ENCODE results near the gene SNX33. TPM values are rescaled to one million over a fixed set of nuclear protein-coding genes. Genes with fewer than 3 reads are reported as not detected.

SNX33 gene
- total RNA-seq, 1 experiment from 2014 or later: 8.3 TPM

- intact Hi-C loops (cut with micrococcal nuclease): no loop called here
- peak overlapping the region; percentile 98 for H3K4me2 ChIP-seq (ENCODE audit: low read length)
- no peak overlapping the region for H2AFZ ChIP-seq (ENCODE audit: low read depth, low read length, poor library complexity, severe bottlenecking)
- no peak for TF ChIP-seq TCF7L2 (IDR thresholded peaks at IDR 0.05; ENCODE audit: borderline replicate concordance, extremely low read depth, insufficient read depth, insufficient read length)
- no peak for TF ChIP-seq SIN3A (IDR thresholded peaks at IDR 0.05; ENCODE audit: low read depth)
- no peak for TF ChIP-seq ZNF274 (IDR thresholded peaks at IDR 0.05; ENCODE audit: low read depth, low read length)
- TF ChIP-seq FOSL1 (IDR thresholded peaks at IDR 0.05; ENCODE audit: low read depth): no peak
- no peak for TF ChIP-seq ZBTB33 (IDR thresholded peaks at IDR 0.05; ENCODE audit: extremely low read depth, insufficient replicate concordance, low read length)
- no peak for TF ChIP-seq EGR1 (IDR thresholded peaks at IDR 0.05; ENCODE audit: low read depth)
- TF ChIP-seq YY1 (IDR thresholded peaks at IDR 0.05; ENCODE audit: extremely low read depth, insufficient replicate concordance, low read depth, low read length): no peak
- ChIA-PET RAD21 (ENCODE audit: low non-redundant PET in 1 of 2, low total read pairs in 2 of 2, uncharacterized antibody in 2 of 2, unreplicated experiment in 2 of 2) (no interaction called here), POLR2A (interaction anchor here (0.8 to 5.1 kb wide), 4 partner anchors 9 to 186 kb away, joined by 3 to 35 read pairs (median 4); partner anchors contain the start of genes SIN3A and SNUPN), CTCF (interaction anchor here (1.5 kb wide), 1 partner anchor 10 kb away, joined by 8 read pairs; the partner anchor contains the start of gene SNX33)
- H3K9me2 ChIP-seq (ENCODE audit: insufficient read depth): no peaks in the 10 kb centered on the region
- H3K36me3 ChIP-seq (ENCODE audit: control insufficient read depth in 1 of 2, insufficient read depth in 2 of 2, low read length in 2 of 2): 0 out of 4 replicates have a peak, but pooled peaks cover 0 to 5% of the 10 kb centered on the region in 2 experiments
- H3K9ac ChIP-seq (ENCODE audit: low read length): no peak overlapping the region
- H3K27me3 ChIP-seq (ENCODE audit: insufficient read depth, low read length): no peaks in the 10 kb centered on the region
- H3K9me3 ChIP-seq (ENCODE audit: control insufficient read depth in 1 of 2, insufficient read depth in 1 of 2, low read depth in 1 of 2, low read length in 2 of 2): no peaks in the 10 kb centered on the region
- H4K20me1 ChIP-seq (ENCODE audit: insufficient read depth): peaks cover 15% of the 10 kb centered on the region; the same call in 1 of the 2 replicates
- BruUV-seq (replicated peaks): no TSS peak
- H3K79me2 ChIP-seq (ENCODE audit: insufficient read depth, low read length): peaks cover 36% of the 10 kb centered on the region
- DNase-seq (ENCODE audit: low read depth, low spot score) (no peak), ATAC-seq (no peak)
- no peak overlapping the region for H3K27ac ChIP-seq (ENCODE audit: low read depth, low read length)
- no peak overlapping the region for H3K4me3 ChIP-seq (replicated peaks in 1 of 2; ENCODE audit: low read depth in 1 of 2, low read length in 2 of 2)
- peaks cover 12 to 53% of the 10 kb centered on the region in 2 experiments for H3K4me1 ChIP-seq (ENCODE audit: control insufficient read depth in 1 of 2, insufficient read depth in 2 of 2, low read length in 2 of 2)
These were observed 10.3 kb upstream of the SNX33 start for GRCh38 chr15:75637245-75638009.
